ENCODE data around the gene AJAP1.

The AJAP1 gene

GRCh38 chr1:4769516-4770280 lies 115.3 kb downstream of the AJAP1 start:
- ATAC-seq (replicated peaks; ENCODE audit: extremely low read depth, poor library complexity, severe bottlenecking), result no peak

GRCh38 chr1:4770713-4771112 lies 116.3 kb downstream of the AJAP1 start:
- Mint-ChIP-seq H3K27ac (ENCODE audit: low read depth) (no peak overlapping the region), H3K4me3 (no peak overlapping the region), H3K36me3 (ENCODE audit: insufficient read depth) (no peaks in the 10 kb centered on the region), H3K4me1 (no peaks in the 10 kb centered on the region), H3K9me3 (no peaks in the 10 kb centered on the region), H3K27me3 (no peaks in the 10 kb centered on the region)
- ATAC-seq (replicated peaks; ENCODE audit: extremely low read depth, poor library complexity, severe bottlenecking) (no peak), DNase-seq (ENCODE audit: low spot score in 2 of 2) (no peak)

More at GRCh38 chr1:4769516-4770280, 115.3 kb downstream of the AJAP1 start:
- DNase-seq (ENCODE audit: low spot score in 2 of 2), result no peak
- Mint-ChIP-seq H3K9me3 (no peaks in the 10 kb centered on the region), H3K4me3 (no peak overlapping the region), H3K36me3 (ENCODE audit: insufficient read depth) (no peaks in the 10 kb centered on the region), H3K4me1 (no peaks in the 10 kb centered on the region), H3K27me3 (no peaks in the 10 kb centered on the region), H3K27ac (ENCODE audit: low read depth) (no peak overlapping the region)

- no peaks in the 10 kb centered on the region for H3K36me3 Mint-ChIP-seq (ENCODE audit: insufficient read depth)
- H3K27me3 Mint-ChIP-seq, result no peaks in the 10 kb centered on the region
- H3K4me1 Mint-ChIP-seq, result no peaks in the 10 kb centered on the region
- no peak overlapping the region for H3K27ac Mint-ChIP-seq (ENCODE audit: low read depth)
- H3K9me3 Mint-ChIP-seq, result no peaks in the 10 kb centered on the region
- DNase-seq (ENCODE audit: low spot score in 2 of 2) (no peak), ATAC-seq (replicated peaks; ENCODE audit: extremely low read depth, poor library complexity, severe bottlenecking) (no peak)
- H3K4me3 Mint-ChIP-seq, result no peak overlapping the region
Measured at GRCh38 chr1:4771267-4771666, 116.9 kb downstream of the AJAP1 start.

GRCh38 chr1:4771721-4772120 lies 117.3 kb downstream of the AJAP1 start:
- Mint-ChIP-seq H3K36me3 (ENCODE audit: insufficient read depth) (no peaks in the 10 kb centered on the region), H3K4me1 (no peaks in the 10 kb centered on the region), H3K4me3 (no peak overlapping the region), H3K27ac (ENCODE audit: low read depth) (no peak overlapping the region), H3K9me3 (no peaks in the 10 kb centered on the region), H3K27me3 (no peaks in the 10 kb centered on the region)
- no peak for ATAC-seq (replicated peaks; ENCODE audit: extremely low read depth, poor library complexity, severe bottlenecking)
- DNase-seq (ENCODE audit: low spot score in 2 of 2), result no peak

GRCh38 chr1:4772294-4773010 lies 118.0 kb downstream of the AJAP1 start:
- Mint-ChIP-seq H3K27me3 (no peaks in the 10 kb centered on the region), H3K27ac (ENCODE audit: low read depth) (no peak overlapping the region), H3K4me3 (no peak overlapping the region), H3K9me3 (no peaks in the 10 kb centered on the region), H3K36me3 (ENCODE audit: insufficient read depth) (no peaks in the 10 kb centered on the region), H3K4me1 (no peaks in the 10 kb centered on the region)
- ATAC-seq (replicated peaks; ENCODE audit: extremely low read depth, poor library complexity, severe bottlenecking) (no peak), DNase-seq (ENCODE audit: low spot score in 2 of 2) (no peak)

- H3K36me3 Mint-ChIP-seq (ENCODE audit: insufficient read depth), result no peaks in the 10 kb centered on the region
- H3K27ac Mint-ChIP-seq (ENCODE audit: low read depth), result no peak overlapping the region
- no peak overlapping the region for H3K4me3 Mint-ChIP-seq
- no peaks in the 10 kb centered on the region for H3K27me3 Mint-ChIP-seq
- no peak for DNase-seq (ENCODE audit: low spot score in 2 of 2)
- no peaks in the 10 kb centered on the region for H3K9me3 Mint-ChIP-seq
- ATAC-seq (replicated peaks; ENCODE audit: extremely low read depth, poor library complexity, severe bottlenecking), result no peak
- H3K4me1 Mint-ChIP-seq, result no peaks in the 10 kb centered on the region
Measured at GRCh38 chr1:4773226-4773625, 118.8 kb downstream of the AJAP1 start.

GRCh38 chr1:4775506-4775905 lies 121.1 kb downstream of the AJAP1 start:
- Mint-ChIP-seq H3K4me3 (no peak overlapping the region), H3K4me1 (no peaks in the 10 kb centered on the region), H3K36me3 (ENCODE audit: insufficient read depth) (no peaks in the 10 kb centered on the region), H3K9me3 (no peaks in the 10 kb centered on the region), H3K27me3 (no peaks in the 10 kb centered on the region), H3K27ac (ENCODE audit: low read depth) (no peak overlapping the region)
- ATAC-seq (replicated peaks; ENCODE audit: extremely low read depth, poor library complexity, severe bottlenecking) (no peak), DNase-seq (ENCODE audit: low spot score in 2 of 2) (no peak)

- ATAC-seq (replicated peaks; ENCODE audit: extremely low read depth, poor library complexity, severe bottlenecking) (no peak), DNase-seq (ENCODE audit: low spot score in 2 of 2) (no peak)
Measured at GRCh38 chr1:4778056-4778455, 123.6 kb downstream of the AJAP1 start.

GRCh38 chr1:4781646-4782045 lies 127.2 kb downstream of the AJAP1 start:
- H3K9me3 Mint-ChIP-seq, result no peaks in the 10 kb centered on the region

More at GRCh38 chr1:4778056-4778455, 123.6 kb downstream of the AJAP1 start:
- H3K9me3 Mint-ChIP-seq, result no peaks in the 10 kb centered on the region
- H3K4me3 Mint-ChIP-seq, result no peak overlapping the region
- no peak overlapping the region for H3K27ac Mint-ChIP-seq (ENCODE audit: low read depth)
- no peaks in the 10 kb centered on the region for H3K36me3 Mint-ChIP-seq (ENCODE audit: insufficient read depth)
- no peaks in the 10 kb centered on the region for H3K4me1 Mint-ChIP-seq
- H3K27me3 Mint-ChIP-seq, result no peaks in the 10 kb centered on the region

GRCh38 chr1:4784761-4785160 lies 130.4 kb downstream of the AJAP1 start:
- no peak overlapping the region for H3K4me3 Mint-ChIP-seq
- DNase-seq (ENCODE audit: low spot score in 2 of 2) (no peak), ATAC-seq (replicated peaks; ENCODE audit: extremely low read depth, poor library complexity, severe bottlenecking) (no peak)
- no peaks in the 10 kb centered on the region for H3K4me1 Mint-ChIP-seq
- peaks cover 35% of the 10 kb centered on the region for H3K27me3 Mint-ChIP-seq
- H3K9me3 Mint-ChIP-seq, result no peaks in the 10 kb centered on the region
- no peak overlapping the region for H3K27ac Mint-ChIP-seq (ENCODE audit: low read depth)
- H3K36me3 Mint-ChIP-seq (ENCODE audit: insufficient read depth), result no peaks in the 10 kb centered on the region

More at GRCh38 chr1:4781646-4782045, 127.2 kb downstream of the AJAP1 start:
- ATAC-seq (replicated peaks; ENCODE audit: extremely low read depth, poor library complexity, severe bottlenecking) (no peak), DNase-seq (ENCODE audit: low spot score in 2 of 2) (no peak)
- Mint-ChIP-seq H3K27ac (ENCODE audit: low read depth) (no peak overlapping the region), H3K4me1 (no peaks in the 10 kb centered on the region), H3K27me3 (peaks cover 4% of the 10 kb centered on the region), H3K4me3 (no peak overlapping the region), H3K36me3 (ENCODE audit: insufficient read depth) (no peaks in the 10 kb centered on the region)

- ATAC-seq (replicated peaks; ENCODE audit: extremely low read depth, poor library complexity, severe bottlenecking) (no peak), DNase-seq (ENCODE audit: low spot score in 2 of 2) (no peak)
- Mint-ChIP-seq H3K4me1 (no peaks in the 10 kb centered on the region), H3K9me3 (no peaks in the 10 kb centered on the region), H3K27ac (ENCODE audit: low read depth) (no peak overlapping the region), H3K4me3 (no peak overlapping the region), H3K27me3 (peaks cover 39% of the 10 kb centered on the region), H3K36me3 (ENCODE audit: insufficient read depth) (no peaks in the 10 kb centered on the region)
Measured at GRCh38 chr1:4786055-4786454, 131.6 kb downstream of the AJAP1 start.

- no peaks in the 10 kb centered on the region for H3K4me1 Mint-ChIP-seq
- H3K4me3 Mint-ChIP-seq, result no peak overlapping the region
- no peaks in the 10 kb centered on the region for H3K36me3 Mint-ChIP-seq (ENCODE audit: insufficient read depth)
- no peaks in the 10 kb centered on the region for H3K9me3 Mint-ChIP-seq
- H3K27ac Mint-ChIP-seq (ENCODE audit: low read depth), result no peak overlapping the region
- DNase-seq (ENCODE audit: low spot score in 2 of 2) (no peak), ATAC-seq (replicated peaks; ENCODE audit: extremely low read depth, poor library complexity, severe bottlenecking) (no peak)
- H3K27me3 Mint-ChIP-seq, result peaks cover 39% of the 10 kb centered on the region
Measured at GRCh38 chr1:4787551-4787950, 133.1 kb downstream of the AJAP1 start.

GRCh38 chr1:4792565-4792964 lies 138.2 kb downstream of the AJAP1 start:
- Mint-ChIP-seq H3K9me3 (no peaks in the 10 kb centered on the region), H3K4me1 (no peaks in the 10 kb centered on the region), H3K27ac (ENCODE audit: low read depth) (no peak overlapping the region), H3K4me3 (no peak overlapping the region), H3K36me3 (ENCODE audit: insufficient read depth) (no peaks in the 10 kb centered on the region), H3K27me3 (peaks cover 50% of the 10 kb centered on the region)
- DNase-seq (ENCODE audit: low spot score in 2 of 2) (no peak), ATAC-seq (replicated peaks; ENCODE audit: extremely low read depth, poor library complexity, severe bottlenecking) (no peak)
